H1 (cell line): ENCODE measurements around the gene RPTOR. TPM values are rescaled to one million over a fixed set of nuclear protein-coding genes. Genes with fewer than 3 reads are reported as not detected.

ENCODE experiments used
- BCL11A ChIP-seq, 2 experiments: IDR thresholded peaks; one replicate each; pipeline ENCODE4 v1.6.1; 2011; ENCODE audit warnings: low read depth in 2 of 2, low read length in 2 of 2, mild to moderate bottlenecking in 2 of 2
- CBX8 ChIP-seq: fragments of 300-800, 300-1000 bp; sonication (generic); IDR thresholded peaks from 2 replicates; pipeline ENCODE4 v1.7.1; 2016; ENCODE audit warnings: low read depth, low read length, borderline replicate concordance
- CHD2 ChIP-seq: IDR thresholded peaks from 2 replicates; pipeline ENCODE4 v1.6.1; 2012; ENCODE audit warnings: low read length, improper control_type of control experiment
- CHD7 ChIP-seq: fragments of 300-600 bp; sonication (generic); IDR thresholded peaks from 2 replicates; pipeline ENCODE4 v1.7.1; 2012; ENCODE audit warnings: low read length, moderate library complexity, mild to moderate bottlenecking, inconsistent platforms; ENCODE audit not compliant: insufficient replicate concordance
- CTBP2 ChIP-seq: IDR thresholded peaks from 2 replicates; pipeline ENCODE4 v1.7.0; 2011; ENCODE audit warnings: borderline replicate concordance, mild to moderate bottlenecking, moderate library complexity, mixed read lengths, low read length; ENCODE audit not compliant: insufficient read depth, insufficient read length
- CTCF ChIP-seq, 3 experiments: IDR thresholded peaks; 1 replicate in 2 of 3; 2 replicates in 1 of 3; pipeline versions ENCODE4 v1.5.1 to v1.6.1; 2011; ENCODE audit warnings: low read length in 3 of 3, mild to moderate bottlenecking in 3 of 3, inconsistent platforms in 2 of 3, low read depth in 1 of 3, moderate library complexity in 1 of 3; ENCODE audit not compliant: insufficient read depth in 1 of 3; ENCODE audit errors: control extremely low read depth in 1 of 3
- MAFK ChIP-seq: IDR thresholded peaks from 2 replicates; pipeline ENCODE4 v1.6.1; 2012; ENCODE audit warnings: low read depth, mild to moderate bottlenecking, improper control_type of control experiment, low read length
- SP2 ChIP-seq: IDR thresholded peaks from 2 replicates; pipeline ENCODE4 v1.6.1; 2012; ENCODE audit warnings: mild to moderate bottlenecking, low read length, inconsistent platforms
- SRF ChIP-seq: IDR thresholded peaks from 2 replicates; pipeline ENCODE4 v1.6.1; 2011; ENCODE audit warnings: mild to moderate bottlenecking, low read depth, low read length, moderate library complexity
- TEAD4 ChIP-seq: IDR thresholded peaks from 2 replicates; pipeline ENCODE4 v1.6.1; 2012; ENCODE audit warnings: low read depth, low read length, inconsistent platforms, mixed read lengths
- polyA plus RNA-seq, 7 experiments: library from polyadenylated mRNA; depleted of rRNA in 3 of 7; stranded (reverse) in 5 of 7; unstranded in 2 of 7; fragments of >200 nt in 5 of 7; fragments of 200-250 nt in 2 of 7; gene quantifications; 1 replicate in 5 of 7; 2 replicates in 1 of 7; 4 replicates in 1 of 7; pipeline versions ENCODE4 v1.2.1 to v1.2.3, GENCODE V29; 2011 to 2013; ENCODE audit warnings: missing spikeins in 2 of 7, mixed read lengths in 2 of 7
- total RNA-seq: library from RNA; stranded (reverse); fragmentation: NEBNext Ultra II Directional; extraction: Animal tissue kit (Norgen Biotek cat#: 25700); gene quantifications from 2 replicates; pipeline ENCODE4 v1.2.1, GENCODE V29; 2021

Gene RPTOR
- total and polyA plus RNA-seq, 2 of the 8 experiments (the other 6 are each of a cell fraction or from before 2014, with no cell fraction given), result 6.9 to 28.7 TPM

- TF ChIP-seq CHD7 (no peak), SRF (no peak), BCL11A (IDR thresholded peaks at IDR 0.05; ENCODE audit: low read depth in 2 of 2, low read length in 2 of 2) (no peak), MAFK (no peak), SP2 (no peak), CBX8 (no peak), CTCF (IDR thresholded peaks at IDR 0.05; ENCODE audit: control extremely low read depth in 1 of 3, insufficient read depth in 1 of 3, low read depth in 1 of 3, low read length in 3 of 3) (no peak), TEAD4 (no peak), CTBP2 (no peak), CHD2 (no peak)
Observed at GRCh38 chr17:80706463-80706867, 161.8 kb downstream of the RPTOR start (continued).
